CD8-positive, alpha-beta memory T cell (primary cell): ENCODE measurements around the gene ZNF512B. TPM values are rescaled to one million over a fixed set of nuclear protein-coding genes. Genes with fewer than 3 reads are reported as not detected.
"Not testable (repeated sequence)": the region's sequence is repeated elsewhere in the genome, so short reads cannot be mapped to it uniquely, and the experiment has no call there.

Source experiments
- CTCF ChIA-PET: fragments of 350-600 bp; sonication (Branson Sonifier 250); formaldehyde crosslinking; loops from one replicate; lab custom pipeline; 2021; ENCODE audit warnings: antibody characterized with exemption; lab: Charles Lee
- POLR2A ChIA-PET: fragments of 350-600 bp; sonication (Branson Sonifier 250); formaldehyde crosslinking; loops from one replicate; lab custom pipeline; 2021; ENCODE audit warnings: antibody characterized with exemption; lab: Charles Lee
- DNase-seq, 5 donors: peaks; one replicate each; pipeline versions ENCODE4 v3.0.0 to v3.0.0-alpha.2; 2020 to 2022; ENCODE audit warnings: mixed read lengths in 1 of 5
- H3K27ac ChIP-seq: one replicate; pipeline ENCODE4 v1.7.0; 2013; ENCODE audit warnings: low read depth, mild to moderate bottlenecking, low read length, moderate library complexity
- H3K27me3 ChIP-seq: 2 replicates; pipeline ENCODE4 v1.7.0; 2013; ENCODE audit warnings: low read length, mild to moderate bottlenecking; ENCODE audit not compliant: insufficient read depth, poor library complexity, severe bottlenecking
- H3K36me3 ChIP-seq: 2 replicates; pipeline ENCODE4 v1.7.0; 2013; ENCODE audit warnings: mild to moderate bottlenecking, low read length, moderate library complexity; ENCODE audit not compliant: insufficient read depth
- H3K4me1 ChIP-seq: 2 replicates; pipeline ENCODE4 v1.7.0; 2013; ENCODE audit warnings: mild to moderate bottlenecking, low read length, moderate library complexity; ENCODE audit not compliant: insufficient read depth
- H3K4me3 ChIP-seq: 2 replicates; pipeline ENCODE4 v1.7.0; 2013; ENCODE audit warnings: mild to moderate bottlenecking, low read length
- H3K9me3 ChIP-seq: 2 replicates; pipeline ENCODE4 v1.7.0; 2013; ENCODE audit warnings: mild to moderate bottlenecking, low read length
- H3K27ac Mint-ChIP-seq, 8 donors: one replicate each; pipeline ENCODE4 v1.8.0; 2020 to 2021; ENCODE audit warnings: mixed read lengths in 8 of 8, mild to moderate bottlenecking in 6 of 8, inconsistent platforms in 3 of 8, moderate library complexity in 3 of 8
- H3K27me3 Mint-ChIP-seq, 2 donors: one replicate each; pipeline ENCODE4 v1.8.0; 2020 to 2021; ENCODE audit warnings: mixed read lengths in 2 of 2, mild to moderate bottlenecking in 1 of 2, moderate library complexity in 1 of 2
- H3K36me3 Mint-ChIP-seq, 3 donors: one replicate each; pipeline ENCODE4 v1.8.0; 2020 to 2021; ENCODE audit warnings: mixed read lengths in 3 of 3, inconsistent platforms in 1 of 3, mild to moderate bottlenecking in 1 of 3
- H3K4me1 Mint-ChIP-seq, 3 donors: one replicate each; pipeline ENCODE4 v1.8.0; 2020 to 2021; ENCODE audit warnings: mixed read lengths in 3 of 3, inconsistent platforms in 1 of 3, mild to moderate bottlenecking in 1 of 3
- H3K4me3 Mint-ChIP-seq, 7 donors: one replicate each; pipeline ENCODE4 v1.8.0; 2020 to 2021; ENCODE audit warnings: mixed read lengths in 7 of 7, mild to moderate bottlenecking in 6 of 7, moderate library complexity in 4 of 7, inconsistent platforms in 2 of 7
- H3K9me3 Mint-ChIP-seq, 5 donors: one replicate each; pipeline ENCODE4 v1.8.0; 2020 to 2022; ENCODE audit warnings: mixed read lengths in 5 of 5, mild to moderate bottlenecking in 3 of 5, moderate library complexity in 2 of 5, inconsistent platforms in 1 of 5
- polyA plus RNA-seq: library from polyadenylated mRNA; unstranded; fragments of 300-500 nt; fragmentation: Illumina TruSeq; gene quantifications from one replicate; pipeline ENCODE4 v1.2.3, GENCODE V29; 2021
- total RNA-seq, 2 experiments: library from RNA; stranded (reverse); gene quantifications; one replicate each; pipeline ENCODE4 v1.2.3, GENCODE V29; 2021

ZNF512B gene
- total and polyA plus RNA-seq, 3 experiments from 2014 or later: 1.0 to 12.1 (median 11.5) TPM

- Histone ChIP-seq H3K9me3 (no peaks in the 10 kb centered on the region), H3K36me3 (no peaks in the 10 kb centered on the region), H3K27me3 (no peaks in the 10 kb centered on the region), H3K4me3 (no peak overlapping the region), H3K4me1 (no peaks in the 10 kb centered on the region), H3K27ac (no peak overlapping the region)
- H3K27me3 Mint-ChIP-seq: no peaks in the 10 kb centered on the region
- no peak overlapping the region for H3K27ac Mint-ChIP-seq
- H3K9me3 Mint-ChIP-seq: peaks cover 2 to 4% (median 4%) of the 10 kb centered on the region in 5 donors
- H3K4me1 Mint-ChIP-seq: peaks cover 9 to 21% (median 14%) of the 10 kb centered on the region in 3 donors
- DNase-seq: no peak
- ChIA-PET CTCF (no interaction called here), POLR2A (no interaction called here)
- H3K4me3 Mint-ChIP-seq: no peak overlapping the region
- peaks cover 7 to 39% (median 10%) of the 10 kb centered on the region in 3 donors for H3K36me3 Mint-ChIP-seq
Observed at GRCh38 chr20:63919130-63919529, 50.6 kb downstream of the ZNF512B start.

GRCh38 chr20:63917811-63918210 is 51.9 kb downstream of the ZNF512B start:
- Histone ChIP-seq H3K4me1 (no peaks in the 10 kb centered on the region), H3K27ac (no peak overlapping the region), H3K36me3 (no peaks in the 10 kb centered on the region), H3K27me3 (no peaks in the 10 kb centered on the region), H3K4me3 (no peak overlapping the region), H3K9me3 (no peaks in the 10 kb centered on the region)
- Mint-ChIP-seq H3K9me3 (peaks cover 2 to 4% (median 4%) of the 10 kb centered on the region in 5 donors), H3K27me3 (no peaks in the 10 kb centered on the region), H3K36me3 (peaks cover 7 to 42% (median 10%) of the 10 kb centered on the region in 3 donors), H3K4me3 (no peak overlapping the region), H3K4me1 (peaks cover 10 to 25% (median 13%) of the 10 kb centered on the region in 3 donors), H3K27ac (peak overlapping the region in 4 of 8 donors; percentile 6 to 78 (median 17))
- DNase-seq: no peak
- ChIA-PET POLR2A (no interaction called here), CTCF (interaction anchor here (0.9 kb wide), 1 partner anchor 22 kb away, joined by 3 read pairs; no protein-coding TSS in a partner anchor)

- H3K27me3 Mint-ChIP-seq, H3K27me3 ChIP-seq, CTCF ChIA-PET, H3K36me3 ChIP-seq, POLR2A ChIA-PET, H3K27ac ChIP-seq, H3K4me1 ChIP-seq, H3K9me3 ChIP-seq, H3K4me3 ChIP-seq, H3K4me3 Mint-ChIP-seq, DNase-seq, H3K9me3 Mint-ChIP-seq: not testable (repeated sequence)
- Mint-ChIP-seq H3K4me1 (peaks cover 15 to 35% (median 17%) of the 10 kb centered on the region in 3 donors), H3K27ac (peak overlapping the region in 1 of 8 donors; percentile 47), H3K36me3 (peaks cover 7 to 37% (median 10%) of the 10 kb centered on the region in 3 donors)
Observed at GRCh38 chr20:63916371-63916939, 53.3 kb downstream of the ZNF512B start.

GRCh38 chr20:63915471-63915870 is 54.3 kb downstream of the ZNF512B start:
- Mint-ChIP-seq H3K27ac (no peak overlapping the region), H3K9me3 (peaks cover 2 to 4% (median 4%) of the 10 kb centered on the region in 5 donors), H3K36me3 (peaks cover 9 to 42% (median 10%) of the 10 kb centered on the region in 3 donors), H3K4me1 (peaks cover 23 to 45% (median 25%) of the 10 kb centered on the region in 3 donors), H3K27me3 (no peaks in the 10 kb centered on the region), H3K4me3 (no peak overlapping the region)
- Histone ChIP-seq H3K4me1 (peaks cover 10% of the 10 kb centered on the region), H3K27ac (no peak overlapping the region), H3K4me3 (no peak overlapping the region), H3K36me3 (no peaks in the 10 kb centered on the region), H3K9me3 (no peaks in the 10 kb centered on the region), H3K27me3 (no peaks in the 10 kb centered on the region)
- CTCF ChIA-PET: no interaction called here
- POLR2A ChIA-PET: no interaction called here
- no peak for DNase-seq

- Mint-ChIP-seq H3K36me3 (peaks cover 9 to 39% (median 10%) of the 10 kb centered on the region in 3 donors), H3K4me1 (peaks cover 28 to 54% (median 34%) of the 10 kb centered on the region in 3 donors), H3K27ac (no peak overlapping the region), H3K4me3 (peak overlapping the region in 1 of 7 donors; percentile 13), H3K9me3 (peaks cover 2 to 4% (median 4%) of the 10 kb centered on the region in 5 donors), H3K27me3 (no peaks in the 10 kb centered on the region)
- Histone ChIP-seq H3K4me3 (no peak overlapping the region), H3K4me1 (peaks cover 16% of the 10 kb centered on the region), H3K36me3 (no peaks in the 10 kb centered on the region), H3K9me3 (no peaks in the 10 kb centered on the region), H3K27me3 (no peaks in the 10 kb centered on the region), H3K27ac (no peak overlapping the region)
- POLR2A ChIA-PET: interaction anchor here (0.6 kb wide), 1 partner anchor 23 kb away, joined by 4 read pairs; no protein-coding TSS in a partner anchor
- no peak for DNase-seq
- CTCF ChIA-PET: no interaction called here
Observed at GRCh38 chr20:63913768-63914167, 56.0 kb downstream of the ZNF512B start.

- Mint-ChIP-seq H3K4me3 (peak overlapping the region in 4 of 7 donors; percentile 29 to 40 (median 33)), H3K27ac (peak overlapping the region in 5 of 8 donors; percentile 10 to 66 (median 63)), H3K4me1 (peaks cover 34 to 53% (median 46%) of the 10 kb centered on the region in 3 donors), H3K27me3 (no peaks in the 10 kb centered on the region), H3K36me3 (peaks cover 3 to 27% (median 8%) of the 10 kb centered on the region in 3 donors), H3K9me3 (peaks cover under 1 to 2% (median 2%) of the 10 kb centered on the region in 5 donors)
- peaks cover 5% of the 10 kb centered on the region for H3K36me3 ChIP-seq
- ChIA-PET CTCF (interaction anchor here (0.9 kb wide), 2 partner anchors 9 to 62 kb away, joined by 3 read pairs; no protein-coding TSS in a partner anchor), POLR2A (no interaction called here)
- no peaks in the 10 kb centered on the region for H3K9me3 ChIP-seq
- H3K4me3 ChIP-seq: no peak overlapping the region
- H3K27me3 ChIP-seq: no peaks in the 10 kb centered on the region
- H3K4me1 ChIP-seq: peaks cover 16% of the 10 kb centered on the region
- no peak for DNase-seq
- no peak overlapping the region for H3K27ac ChIP-seq
Observed at GRCh38 chr20:63911176-63911575, 58.6 kb downstream of the ZNF512B start.

- Histone ChIP-seq H3K9me3 (no peaks in the 10 kb centered on the region), H3K27me3 (no peaks in the 10 kb centered on the region), H3K4me3 (no peak overlapping the region), H3K36me3 (peaks cover 5% of the 10 kb centered on the region), H3K27ac (no peak overlapping the region), H3K4me1 (peaks cover 31% of the 10 kb centered on the region)
- H3K4me1 Mint-ChIP-seq: peaks cover 43 to 65% (median 51%) of the 10 kb centered on the region in 3 donors
- peak overlapping the region in 2 of 8 donors; percentile 61 to 72 for H3K27ac Mint-ChIP-seq
- POLR2A ChIA-PET: no interaction called here
- CTCF ChIA-PET: interaction anchor here (1.7 kb wide), 1 partner anchor 66 kb away, joined by 6 read pairs; no protein-coding TSS in a partner anchor
- DNase-seq: no peak
- no peaks in the 10 kb centered on the region for H3K9me3 Mint-ChIP-seq
- H3K4me3 Mint-ChIP-seq: no peak overlapping the region
- peaks cover 0 to 21% (median 3%) of the 10 kb centered on the region in 3 donors for H3K36me3 Mint-ChIP-seq
- no peaks in the 10 kb centered on the region for H3K27me3 Mint-ChIP-seq
Observed at GRCh38 chr20:63908008-63908682, 61.6 kb downstream of the ZNF512B start.
